Anterior cingulate cortex (tissue), 58 donors: ENCODE measurements around the gene SMIM10.
"Not testable (repeated sequence)": the region's sequence is repeated elsewhere in the genome, so short reads cannot be mapped to it uniquely, and the experiment has no call there.

Experiments used
- DNase-seq, 58 donors: peaks; one replicate each; lab custom pipeline; 2025; lab: John Stamatoyannopoulos, UW

SMIM10 gene

GRCh38 chrX:134990801-134991481 is at the start of gene SMIM10:
Gene SMIM10, plus strand, starts transcription at chrX:134990991. Its CDS starts 105 bp downstream, at chrX:134991096.
- DNase-seq: peak in 38 of 58 donors; percentile 0 to 66 (median 5)

GRCh38 chrX:134946364-134946763 is 44.4 kb upstream of the SMIM10 start:
- not testable (repeated sequence) for DNase-seq

- DNase-seq: no peak
Observed at GRCh38 chrX:134948333-134949241, 42.2 kb upstream of the SMIM10 start.

- no peak for DNase-seq
Observed at GRCh38 chrX:134949271-134949670, 41.5 kb upstream of the SMIM10 start.

- no peak for DNase-seq
Observed at GRCh38 chrX:134957836-134958235, 33.0 kb upstream of the SMIM10 start.

- not testable (repeated sequence) for DNase-seq
Observed at GRCh38 chrX:134960366-134960765, 30.4 kb upstream of the SMIM10 start.

- DNase-seq: no peak
Observed at GRCh38 chrX:134963041-134963440, 27.8 kb upstream of the SMIM10 start.

GRCh38 chrX:134969726-134970125 is 21.1 kb upstream of the SMIM10 start:
- no peak for DNase-seq

- DNase-seq: no peak
Observed at GRCh38 chrX:134971926-134972325, 18.9 kb upstream of the SMIM10 start.

GRCh38 chrX:134975516-134975915 is 15.3 kb upstream of the SMIM10 start:
- DNase-seq: no peak

GRCh38 chrX:134981910-134982309 is 8.9 kb upstream of the SMIM10 start:
- no peak for DNase-seq

GRCh38 chrX:134982748-134983147 is 8.0 kb upstream of the SMIM10 start:
- no peak for DNase-seq

GRCh38 chrX:134985479-134985878 is 5.3 kb upstream of the SMIM10 start:
- DNase-seq: no peak

- DNase-seq: no peak
Observed at GRCh38 chrX:134990475-134990800, 353 bp upstream of the SMIM10 start.

GRCh38 chrX:134997646-134998045 is 6.9 kb downstream of the SMIM10 start:
- no peak for DNase-seq

GRCh38 chrX:134998246-134998645 is 7.5 kb downstream of the SMIM10 start:
- DNase-seq: no peak

- DNase-seq: no peak
Observed at GRCh38 chrX:134999469-134999868, 8.7 kb downstream of the SMIM10 start.

- no peak for DNase-seq
Observed at GRCh38 chrX:135000516-135000915, 9.7 kb downstream of the SMIM10 start.

GRCh38 chrX:135003876-135004623 is 13.3 kb downstream of the SMIM10 start:
- DNase-seq: peak; percentile 4 to 91 (median 81)

- DNase-seq: no peak
Observed at GRCh38 chrX:135006187-135006586, 15.4 kb downstream of the SMIM10 start.

GRCh38 chrX:135009057-135009610 is 18.3 kb downstream of the SMIM10 start:
- DNase-seq: no peak
